Mononuclear cell (primary cell): ENCODE measurements around the gene OR52E2. TPM values are rescaled to one million over a fixed set of nuclear protein-coding genes. Genes with fewer than 3 reads are reported as not detected.
"Not testable (repeated sequence)": the region's sequence is repeated elsewhere in the genome, so short reads cannot be mapped to it uniquely, and the experiment has no call there.

ENCODE experiments used
- H3K27me3 ChIP-seq: 2 replicates; pipeline ENCODE4 v1.6.0; 2011; ENCODE audit warnings: low read length, control low read depth; ENCODE audit not compliant: insufficient read depth
- H3K4me1 ChIP-seq: 2 replicates; pipeline ENCODE4 v1.5.1; 2011; ENCODE audit warnings: mild to moderate bottlenecking, low read length, control low read depth; ENCODE audit not compliant: insufficient read depth
- H3K4me3 ChIP-seq: 2 replicates; pipeline ENCODE4 v1.5.1; 2011; ENCODE audit warnings: mild to moderate bottlenecking, low read length, moderate library complexity
- H3K9me3 ChIP-seq: 2 replicates; pipeline ENCODE4 v1.5.1; 2011; ENCODE audit warnings: low read depth, mild to moderate bottlenecking, control low read depth, low read length
- total RNA-seq: library from RNA; depleted of rRNA; stranded (reverse); fragments of >200 nt; gene quantifications from one replicate; pipeline ENCODE4 v1.2.3, GENCODE V29; 2012

Gene OR52E2
- total RNA-seq: not detected

- no peaks in the 10 kb centered on the region for H3K27me3 ChIP-seq
- H3K9me3 ChIP-seq: no peaks in the 10 kb centered on the region
- no peak within 1 kb of the TSS for H3K4me3 ChIP-seq
- H3K4me1 ChIP-seq: no peaks in the 10 kb centered on the region
Measured at GRCh38 chr11:5059391-5059790, at the start of gene OR52E2. Gene OR52E2, minus strand, starts transcription at chr11:5059627. Its CDS starts 0 bp downstream, at chr11:5059627.

DNA sequence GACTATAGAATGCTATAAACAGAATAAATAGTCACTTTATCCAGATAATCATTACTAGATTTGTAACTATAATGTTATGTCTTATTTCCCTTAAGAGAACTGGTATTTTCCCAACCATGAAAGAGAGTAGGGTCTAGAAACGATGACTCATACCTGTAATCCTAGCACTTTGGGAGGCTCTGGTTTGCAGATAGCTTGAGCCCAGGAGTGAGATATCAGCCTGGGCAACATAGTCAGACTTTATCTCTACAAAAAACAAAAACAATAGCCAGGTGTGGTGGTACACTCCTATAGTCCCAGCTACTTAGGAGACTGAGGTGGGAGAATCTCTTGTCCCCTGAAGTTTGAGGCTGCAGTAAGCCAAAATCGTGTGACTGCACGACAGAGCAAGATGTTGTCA is 47.9 kb upstream of the OR52E2 start:
- Histone ChIP-seq H3K9me3 (no peaks in the 10 kb centered on the region), H3K4me3 (no peak overlapping the region), H3K27me3 (peaks cover 2% of the 10 kb centered on the region), H3K4me1 (no peaks in the 10 kb centered on the region)

GRCh38 chr11:5103066-5103465 is 43.6 kb upstream of the OR52E2 start:
- Histone ChIP-seq H3K4me1 (no peaks in the 10 kb centered on the region), H3K27me3 (peaks cover 2% of the 10 kb centered on the region), H3K4me3 (no peak overlapping the region), H3K9me3 (no peaks in the 10 kb centered on the region)

- no peaks in the 10 kb centered on the region for H3K9me3 ChIP-seq
- H3K4me1 ChIP-seq: no peaks in the 10 kb centered on the region
- H3K4me3 ChIP-seq: no peak overlapping the region
- peaks cover 2% of the 10 kb centered on the region for H3K27me3 ChIP-seq
Measured at GRCh38 chr11:5102246-5102645, 42.8 kb upstream of the OR52E2 start.

DNA sequence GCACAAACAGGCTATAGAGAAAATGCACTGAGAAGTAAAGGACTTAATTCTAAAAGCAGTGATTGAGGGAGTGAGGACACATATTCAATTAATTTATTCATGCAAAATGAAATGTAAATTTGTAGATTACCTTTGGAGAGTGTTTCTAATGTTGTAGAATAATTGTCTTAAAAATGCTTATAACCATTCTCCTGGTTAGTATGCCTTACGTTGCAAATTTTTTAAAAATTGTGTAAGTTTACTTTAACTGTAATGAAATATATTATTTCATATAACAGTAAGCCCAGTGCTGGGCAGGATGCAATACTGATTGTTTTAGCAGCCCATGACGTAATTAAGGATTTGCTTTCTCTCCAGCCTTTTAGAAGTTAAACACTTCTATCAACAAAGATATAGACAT is 36.6 kb upstream of the OR52E2 start:
- Histone ChIP-seq H3K4me3 (no peak overlapping the region), H3K4me1 (no peaks in the 10 kb centered on the region), H3K27me3 (no peaks in the 10 kb centered on the region)

DNA sequence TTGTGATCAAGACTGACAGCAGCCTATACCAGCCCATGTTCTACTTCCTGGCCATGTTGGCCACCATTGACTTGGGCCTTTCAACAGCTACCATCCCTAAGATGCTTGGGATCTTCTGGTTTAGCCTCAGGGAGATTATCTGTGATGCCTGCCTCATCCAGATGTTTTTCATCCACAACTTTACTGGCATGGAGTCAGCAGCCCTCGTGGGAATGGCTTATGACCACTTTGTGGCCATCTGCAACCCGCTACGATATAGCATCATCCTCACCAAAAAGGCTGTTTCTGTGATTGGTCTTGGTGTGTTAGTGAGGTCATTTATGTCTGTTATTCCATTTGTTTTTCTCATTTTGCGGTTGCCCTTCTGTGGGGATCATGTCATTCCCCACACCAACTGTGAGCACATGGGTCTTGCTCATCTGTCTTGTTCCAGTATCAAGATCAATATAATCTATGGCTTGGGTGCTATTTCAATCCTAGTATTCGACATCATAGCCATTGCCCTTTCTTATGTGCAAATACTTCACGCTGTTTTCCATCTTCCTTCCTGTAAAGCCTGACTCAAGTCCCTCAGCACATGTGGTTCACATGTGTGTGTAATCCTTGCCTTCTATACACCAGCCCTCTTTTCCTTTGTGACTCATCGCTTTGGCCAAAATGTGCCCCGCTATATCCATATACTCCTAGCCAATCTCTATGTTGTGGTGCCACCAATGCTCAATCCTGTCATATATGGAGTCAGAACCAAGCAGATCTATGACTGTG is 33.6 kb upstream of the OR52E2 start:
- Histone ChIP-seq H3K27me3 (no peaks in the 10 kb centered on the region), H3K4me1 (no peaks in the 10 kb centered on the region), H3K9me3 (no peaks in the 10 kb centered on the region), H3K4me3 (no peak overlapping the region)

More for the DNA sequence above, 36.6 kb upstream of the OR52E2 start:
- H3K9me3 ChIP-seq: no peaks in the 10 kb centered on the region

DNA sequence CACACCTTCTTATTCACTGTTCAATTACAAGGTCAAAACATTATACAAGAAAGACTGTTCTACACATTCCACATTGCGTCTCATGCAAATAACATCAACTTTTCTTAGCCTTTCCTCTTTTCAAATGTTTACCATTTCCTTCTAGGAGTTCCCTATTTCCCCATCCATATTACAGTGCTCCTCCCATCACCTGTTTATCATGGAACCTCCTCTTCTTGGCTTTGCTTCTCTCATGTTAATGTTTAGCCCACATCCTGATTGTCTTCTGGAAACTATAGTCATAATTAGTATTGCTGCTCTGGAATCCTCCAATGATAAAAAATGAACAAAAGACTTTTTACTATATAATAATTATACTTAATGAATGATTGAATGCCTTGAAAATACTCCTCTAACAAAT is 31.2 kb upstream of the OR52E2 start:
- Histone ChIP-seq H3K9me3 (no peaks in the 10 kb centered on the region), H3K4me1 (no peaks in the 10 kb centered on the region), H3K4me3 (no peak overlapping the region), H3K27me3 (no peaks in the 10 kb centered on the region)

- H3K4me1 ChIP-seq: no peaks in the 10 kb centered on the region
- no peaks in the 10 kb centered on the region for H3K27me3 ChIP-seq
- H3K9me3 ChIP-seq: no peaks in the 10 kb centered on the region
- H3K4me3 ChIP-seq: no peak overlapping the region
Measured at GRCh38 chr11:5088556-5088955, 29.1 kb upstream of the OR52E2 start.

DNA sequence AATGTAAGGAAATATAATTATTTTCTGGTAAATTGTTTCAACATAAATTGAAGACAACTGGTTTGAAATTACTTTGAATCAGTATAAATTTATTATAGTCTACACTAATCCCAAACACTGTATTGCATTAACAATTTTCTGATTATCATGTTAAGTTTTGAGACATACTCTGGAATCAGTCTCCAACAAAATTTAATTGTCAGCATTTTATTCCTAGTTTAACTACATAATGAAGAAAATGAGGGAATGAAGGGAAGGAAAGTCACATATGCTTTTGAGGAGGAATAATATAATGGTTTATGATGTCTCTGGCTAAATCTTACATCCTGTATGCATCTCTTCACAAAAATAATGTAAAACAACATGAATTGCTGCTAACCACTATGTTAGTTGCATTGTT is 24.2 kb upstream of the OR52E2 start:
- H3K9me3 ChIP-seq: no peaks in the 10 kb centered on the region
- H3K4me3 ChIP-seq: no peak overlapping the region
- H3K4me1 ChIP-seq: no peaks in the 10 kb centered on the region
- H3K27me3 ChIP-seq: no peaks in the 10 kb centered on the region

DNA sequence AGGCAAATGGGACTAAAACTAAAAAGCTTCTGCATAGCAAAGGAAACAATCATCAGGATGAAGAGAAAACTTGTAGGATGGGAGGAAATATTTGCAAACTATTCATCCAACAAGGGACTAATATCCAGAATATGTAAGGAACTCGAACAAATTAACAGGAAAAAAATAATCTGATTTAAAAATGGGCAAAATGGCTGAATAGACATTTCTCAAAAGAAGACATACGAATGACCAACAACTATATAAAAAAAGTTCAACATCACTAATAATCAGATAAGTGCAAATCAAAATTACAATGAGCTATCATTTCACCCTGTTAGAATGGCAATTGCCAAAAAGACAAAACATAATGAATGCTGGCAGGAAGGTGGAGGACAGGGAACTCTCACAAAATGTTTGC is 22.0 kb upstream of the OR52E2 start:
- no peak overlapping the region for H3K4me3 ChIP-seq
- no peaks in the 10 kb centered on the region for H3K4me1 ChIP-seq
- no peaks in the 10 kb centered on the region for H3K9me3 ChIP-seq
- no peaks in the 10 kb centered on the region for H3K27me3 ChIP-seq

DNA sequence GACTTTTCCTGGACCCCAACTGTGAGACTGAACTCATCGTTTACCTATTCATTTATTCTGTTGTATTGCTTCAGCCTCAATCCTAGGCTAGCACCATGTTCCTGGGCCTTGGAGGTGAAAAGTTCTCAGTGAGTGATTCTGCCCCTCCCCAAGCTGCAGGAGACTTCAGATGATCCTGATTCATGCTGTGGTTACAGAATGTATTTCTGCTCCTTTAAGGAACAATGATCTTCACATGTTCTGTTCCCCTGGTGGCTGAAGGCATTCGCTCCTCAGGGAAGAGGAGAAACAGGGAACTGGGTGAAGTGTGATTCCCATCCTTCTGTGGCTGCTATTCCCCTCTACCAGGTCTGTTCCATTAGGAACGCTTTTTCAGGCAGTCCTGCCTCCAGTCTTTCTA is 12.4 kb upstream of the OR52E2 start:
- Histone ChIP-seq H3K27me3 (no peaks in the 10 kb centered on the region), H3K4me1 (no peaks in the 10 kb centered on the region), H3K4me3 (no peak overlapping the region), H3K9me3 (no peaks in the 10 kb centered on the region)

DNA sequence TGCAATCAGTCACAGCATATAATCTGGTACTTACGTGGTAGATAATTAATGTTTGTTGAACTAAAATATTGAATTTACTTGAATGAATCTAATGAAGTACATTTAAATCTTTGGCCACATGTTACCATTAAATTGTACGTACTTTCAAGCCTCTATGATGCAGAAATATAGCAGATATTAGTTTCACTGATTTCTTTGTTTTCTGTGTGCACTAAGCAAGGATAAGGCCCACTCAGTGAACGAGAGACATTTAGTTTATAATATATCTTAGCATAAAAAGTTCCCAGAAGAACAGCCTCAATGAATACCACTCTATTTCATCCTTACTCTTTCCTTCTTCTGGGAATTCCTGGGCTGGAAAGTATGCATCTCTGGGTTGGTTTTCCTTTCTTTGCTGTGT is 9.8 kb upstream of the OR52E2 start, which contains the start of gene OR52E1:
Gene OR52E1 (plus strand): TSS at position 301 of the 400 bp plus-strand sequence.
- Histone ChIP-seq H3K9me3 (no peaks in the 10 kb centered on the region), H3K4me3 (no peak within 1 kb of the TSS), H3K4me1 (no peaks in the 10 kb centered on the region), H3K27me3 (no peaks in the 10 kb centered on the region)

- no peak overlapping the region for H3K4me3 ChIP-seq
- no peaks in the 10 kb centered on the region for H3K4me1 ChIP-seq
- H3K9me3 ChIP-seq: no peaks in the 10 kb centered on the region
- no peaks in the 10 kb centered on the region for H3K27me3 ChIP-seq
Measured at GRCh38 chr11:5065027-5065426, 5.6 kb upstream of the OR52E2 start.

- H3K27me3 ChIP-seq, H3K9me3 ChIP-seq, H3K4me1 ChIP-seq, H3K4me3 ChIP-seq: not testable (repeated sequence)
Measured at GRCh38 chr11:5058679-5059078, 748 bp downstream of the OR52E2 start.

- no peaks in the 10 kb centered on the region for H3K27me3 ChIP-seq
- H3K9me3 ChIP-seq: no peaks in the 10 kb centered on the region
- no peaks in the 10 kb centered on the region for H3K4me1 ChIP-seq
- H3K4me3 ChIP-seq: no peak overlapping the region
Measured at GRCh38 chr11:5046754-5047330, 12.6 kb downstream of the OR52E2 start.

GRCh38 chr11:5046226-5046625 is 13.2 kb downstream of the OR52E2 start, which contains the start of gene OR52J3:
Gene OR52J3, plus strand, starts transcription at chr11:5046526. Its CDS starts 0 bp downstream, at chr11:5046526.
- no peaks in the 10 kb centered on the region for H3K27me3 ChIP-seq
- no peak within 1 kb of the TSS for H3K4me3 ChIP-seq
- H3K4me1 ChIP-seq: no peaks in the 10 kb centered on the region
- H3K9me3 ChIP-seq: no peaks in the 10 kb centered on the region
